ENCODE data around the gene SOX9.

DNA sequence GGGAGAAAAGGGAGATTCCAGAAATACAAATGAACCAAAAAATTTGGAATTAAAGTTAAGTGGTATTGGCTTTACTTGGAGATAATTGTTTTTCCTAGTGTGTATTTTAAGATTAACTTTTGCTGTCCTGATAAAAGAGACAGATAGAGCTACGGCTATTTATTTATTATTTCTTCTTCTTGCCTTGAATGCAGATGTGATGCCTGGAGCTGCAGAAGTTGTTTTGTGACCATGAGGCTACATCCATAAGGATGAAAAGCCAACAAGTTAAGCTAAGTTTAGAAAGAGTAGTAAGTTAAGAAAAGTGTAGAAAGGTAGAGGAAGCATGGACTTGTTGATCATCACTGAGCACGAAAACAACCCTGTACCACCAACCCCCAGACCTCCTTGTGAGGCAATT, 41.7 kb downstream of the SOX9 start:
- TF ChIP-seq, protein P1, sequence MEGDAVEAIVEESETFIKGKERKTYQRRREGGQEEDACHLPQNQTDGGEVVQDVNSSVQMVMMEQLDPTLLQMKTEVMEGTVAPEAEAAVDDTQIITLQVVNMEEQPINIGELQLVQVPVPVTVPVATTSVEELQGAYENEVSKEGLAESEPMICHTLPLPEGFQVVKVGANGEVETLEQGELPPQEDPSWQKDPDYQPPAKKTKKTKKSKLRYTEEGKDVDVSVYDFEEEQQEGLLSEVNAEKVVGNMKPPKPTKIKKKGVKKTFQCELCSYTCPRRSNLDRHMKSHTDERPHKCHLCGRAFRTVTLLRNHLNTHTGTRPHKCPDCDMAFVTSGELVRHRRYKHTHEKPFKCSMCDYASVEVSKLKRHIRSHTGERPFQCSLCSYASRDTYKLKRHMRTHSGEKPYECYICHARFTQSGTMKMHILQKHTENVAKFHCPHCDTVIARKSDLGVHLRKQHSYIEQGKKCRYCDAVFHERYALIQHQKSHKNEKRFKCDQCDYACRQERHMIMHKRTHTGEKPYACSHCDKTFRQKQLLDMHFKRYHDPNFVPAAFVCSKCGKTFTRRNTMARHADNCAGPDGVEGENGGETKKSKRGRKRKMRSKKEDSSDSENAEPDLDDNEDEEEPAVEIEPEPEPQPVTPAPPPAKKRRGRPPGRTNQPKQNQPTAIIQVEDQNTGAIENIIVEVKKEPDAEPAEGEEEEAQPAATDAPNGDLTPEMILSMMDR (IDR thresholded peaks at IDR 0.05; ENCODE audit: insufficient read depth, low read length, poor library complexity, severe bottlenecking) = no peak
- TF ChIP-seq EZH2phosphoT487 (conservative IDR thresholded peaks at IDR 0.05; ENCODE audit: low read length) = no peak
